HCT116 (cell line): Measurements from ENCODE around the gene TENM4. TPM values are rescaled to one million over a fixed set of nuclear protein-coding genes. Genes with fewer than 3 reads are reported as not detected.

Experiments used
- ATAC-seq: fragments of 200-7000 bp; cut with Tn5 transposase; 2 replicates; pipeline ENCODE4 v1.9.1; 2020; ENCODE audit warnings: mild to moderate bottlenecking, moderate library complexity
- BruUV-seq: library from RNA; stranded (reverse); fragments of 400-500 nt; replicated peaks from 2 replicates; lab custom pipeline; 2021; lab: Mats Ljungman, UMichigan
- CTCF ChIA-PET: fragments of 300-600 bp; sonication (Branson Sonifier 250); formaldehyde crosslinking; loops from one replicate; lab custom pipeline; 2021; ENCODE audit warnings: antibody characterized with exemption; lab: Charles Lee
- POLR2A ChIA-PET: fragments of 300-600, 350-600 bp; sonication (Branson Sonifier 250); formaldehyde crosslinking; loops from one replicate; lab custom pipeline; 2021; ENCODE audit warnings: antibody characterized with exemption; lab: Charles Lee
- RAD21 ChIA-PET, 2 experiments: fragments of 300-600 bp; sonication (Branson Sonifier 250); formaldehyde crosslinking; loops; one replicate each; lab custom pipeline; 2023; ENCODE audit warnings: low total read pairs in 2 of 2; ENCODE audit not compliant: uncharacterized antibody in 2 of 2, unreplicated experiment in 2 of 2, low non-redundant PET in 1 of 2; lab: Charles Lee
- DNase-seq: peaks from one replicate; pipeline ENCODE4 v3.0.0-alpha.2; 2010; ENCODE audit warnings: low read depth, low spot score
- H2AFZ ChIP-seq: fragments of 200-600 bp; shearing (Covaris generic), sonication (generic); 2 replicates; pipeline ENCODE4 v1.6.1; 2017; ENCODE audit warnings: low read depth, mixed run types, mixed read lengths, antibody characterized with exemption, low read length; ENCODE audit not compliant: poor library complexity, severe bottlenecking
- H3K27ac ChIP-seq: 2 replicates; pipeline ENCODE4 v1.5.1; 2012; ENCODE audit warnings: low read depth, low read length
- H3K27me3 ChIP-seq: fragments of 200-600 bp; sonication (generic); 2 replicates; pipeline ENCODE4 v1.6.1; 2016; ENCODE audit warnings: mixed run types, low read length, mixed read lengths; ENCODE audit not compliant: insufficient read depth
- H3K36me3 ChIP-seq, 2 experiments: fragments of 200-500 bp in 1 of 2; fragments of 200-600 bp in 1 of 2; sonication (Bioruptor generic) in 1 of 2; sonication (generic) in 1 of 2; 2 replicates each; pipeline versions ENCODE4 v1.5.1 to v1.6.1; 2014 to 2016; ENCODE audit warnings: low read length in 2 of 2, inconsistent platforms in 1 of 2, mixed read lengths in 1 of 2, mixed run types in 1 of 2; ENCODE audit not compliant: insufficient read depth in 2 of 2, control insufficient read depth in 1 of 2
- H3K4me1 ChIP-seq, 2 experiments: fragments of 200-600 bp in 1 of 2; sonication (generic) in 1 of 2; 2 replicates each; pipeline versions ENCODE4 v1.5.1 to v1.6.1; 2012 to 2017; ENCODE audit warnings: low read length in 2 of 2, inconsistent platforms in 1 of 2, mild to moderate bottlenecking in 1 of 2, mixed read lengths in 1 of 2, mixed run types in 1 of 2, moderate library complexity in 1 of 2; ENCODE audit not compliant: insufficient read depth in 2 of 2, control insufficient read depth in 1 of 2
- H3K4me2 ChIP-seq: fragments of 200-600 bp; sonication (generic); 2 replicates; pipeline ENCODE4 v1.6.1; 2017; ENCODE audit warnings: mixed run types, low read length, mixed read lengths
- H3K4me3 ChIP-seq, 2 experiments: fragments of 200-600 bp in 1 of 2; sonication (generic) in 1 of 2; replicated peaks in 1 of 2; 2 replicates each; pipeline ENCODE4 v1.5.1; 2011 to 2016; ENCODE audit warnings: low read length in 2 of 2, control low read depth in 1 of 2, low read depth in 1 of 2, mild to moderate bottlenecking in 1 of 2, mixed read lengths in 1 of 2, mixed run types in 1 of 2
- H3K79me2 ChIP-seq: fragments of 200-600 bp; sonication (generic); 2 replicates; pipeline ENCODE4 v1.6.1; 2017; ENCODE audit warnings: mild to moderate bottlenecking, mixed run types, low read length, moderate library complexity, mixed read lengths; ENCODE audit not compliant: insufficient read depth
- H3K9ac ChIP-seq: fragments of 200-600 bp; sonication (generic); 2 replicates; pipeline ENCODE4 v1.6.1; 2016; ENCODE audit warnings: low read length, mixed read lengths
- H3K9me2 ChIP-seq: fragments of 200-600 bp; sonication (generic), shearing (Covaris generic); 2 replicates; pipeline ENCODE4 v1.6.1; 2017; ENCODE audit warnings: mixed run types, mild to moderate bottlenecking, moderate library complexity; ENCODE audit not compliant: insufficient read depth
- H3K9me3 ChIP-seq, 2 experiments: fragments of 200-500 bp in 1 of 2; fragments of 200-600 bp in 1 of 2; sonication (Bioruptor generic) in 1 of 2; sonication (generic) in 1 of 2; 2 replicates each; pipeline ENCODE4 v1.6.1; 2014 to 2017; ENCODE audit warnings: low read length in 2 of 2, mixed read lengths in 2 of 2, inconsistent platforms in 1 of 2, low read depth in 1 of 2, mild to moderate bottlenecking in 1 of 2, mixed run types in 1 of 2, moderate library complexity in 1 of 2; ENCODE audit not compliant: control insufficient read depth in 1 of 2, insufficient read depth in 1 of 2
- H4K20me1 ChIP-seq: fragments of 200-600 bp; sonication (generic), shearing (Covaris generic); 2 replicates; pipeline ENCODE4 v1.6.1; 2017; ENCODE audit warnings: mixed run types, mild to moderate bottlenecking, moderate library complexity; ENCODE audit not compliant: insufficient read depth
- CBX3 ChIP-seq: IDR thresholded peaks from 2 replicates; pipeline ENCODE4 v1.6.1; 2012; ENCODE audit warnings: low read depth
- EGR1 ChIP-seq: IDR thresholded peaks from 2 replicates; pipeline ENCODE4 v1.6.1; 2012; ENCODE audit warnings: low read depth
- FOSL1 ChIP-seq: IDR thresholded peaks from 2 replicates; pipeline ENCODE4 v1.6.1; 2012; ENCODE audit warnings: low read depth
- JUND ChIP-seq: IDR thresholded peaks from 2 replicates; pipeline ENCODE4 v1.6.1; 2012
- POLR2AphosphoS5 ChIP-seq: IDR thresholded peaks from 2 replicates; pipeline ENCODE4 v1.6.1; 2011; ENCODE audit warnings: mild to moderate bottlenecking, low read depth, low read length, moderate library complexity
- RAD21 ChIP-seq: IDR thresholded peaks from 2 replicates; pipeline ENCODE4 v1.6.1; 2012; ENCODE audit warnings: low read depth, mild to moderate bottlenecking
- SP1 ChIP-seq: IDR thresholded peaks from 2 replicates; pipeline ENCODE4 v1.6.1; 2012; ENCODE audit warnings: low read depth
- SRF ChIP-seq: IDR thresholded peaks from 2 replicates; pipeline ENCODE4 v1.6.1; 2012; ENCODE audit warnings: low read depth
- YY1 ChIP-seq: IDR thresholded peaks from 2 replicates; pipeline ENCODE4 v1.6.1; 2011; ENCODE audit warnings: low read length, low read depth, moderate library complexity, mild to moderate bottlenecking; ENCODE audit not compliant: insufficient replicate concordance; ENCODE audit errors: extremely low read depth
- ZFX ChIP-seq: fragments of 450-650 bp; IDR thresholded peaks from 2 replicates; pipeline ENCODE4 v1.6.1; 2017
- intact Hi-C: fragments of 100-400 bp; cut with micrococcal nuclease; formaldehyde crosslinking; loops from 2 replicates; pipeline ENCODE4 v1.10.0; 2022
- total RNA-seq: library from RNA; stranded (reverse); gene quantifications from one replicate; pipeline ENCODE4 v1.2.1, GENCODE V29; 2021; ENCODE audit not compliant: unreplicated experiment
- TF ChIP-seq, protein P1 (sequence below): IDR thresholded peaks from 2 replicates; pipeline ENCODE4 v1.6.1; 2012
- TF ChIP-seq, protein P2 (sequence below): IDR thresholded peaks from 2 replicates; pipeline ENCODE4 v1.6.1; 2011; ENCODE audit warnings: mild to moderate bottlenecking, low read length, moderate library complexity; ENCODE audit not compliant: insufficient replicate concordance; ENCODE audit errors: extremely low read depth
- TF ChIP-seq, protein P3 (sequence below): IDR thresholded peaks from 2 replicates; pipeline ENCODE4 v1.6.1; 2012

The TENM4 gene
- total RNA-seq, 1 experiment from 2014 or later = 0.05 TPM

DNA sequence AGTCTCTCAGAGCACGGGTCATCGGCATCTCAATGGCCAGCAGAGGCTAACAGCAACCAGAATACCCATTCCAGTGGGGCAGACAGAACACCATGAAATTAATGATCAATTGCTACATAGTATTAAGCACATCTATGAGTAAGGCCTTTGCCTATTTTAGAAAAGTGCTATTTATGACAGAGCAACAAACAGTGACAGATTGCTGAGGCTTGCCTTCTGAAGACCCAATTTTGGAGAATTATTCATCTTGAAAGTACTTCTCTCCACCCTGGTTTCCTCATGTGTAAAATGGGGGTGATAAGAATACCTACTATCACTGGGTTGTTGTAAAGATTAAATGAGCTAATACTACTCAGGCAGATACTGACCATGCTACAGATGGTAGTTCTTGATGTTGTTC lies 232.7 kb downstream of the TENM4 start:
- no peaks in the 10 kb centered on the region for H4K20me1 ChIP-seq
- peaks cover 38% of the 10 kb centered on the region for H3K27me3 ChIP-seq
- no peaks in the 10 kb centered on the region for H3K4me1 ChIP-seq
- ChIA-PET CTCF (no interaction called here), RAD21 (no interaction called here), POLR2A (no interaction called here)
- H3K4me2 ChIP-seq = no peak overlapping the region
- H3K9me2 ChIP-seq = no peaks in the 10 kb centered on the region
- TF ChIP-seq YY1 (no peak), ZFX (no peak), RAD21 (no peak), CBX3 (no peak), FOSL1 (no peak), SRF (no peak), SP1 (no peak), EGR1 (no peak), POLR2AphosphoS5 (no peak), JUND (no peak)
- TF ChIP-seq, protein P1, sequence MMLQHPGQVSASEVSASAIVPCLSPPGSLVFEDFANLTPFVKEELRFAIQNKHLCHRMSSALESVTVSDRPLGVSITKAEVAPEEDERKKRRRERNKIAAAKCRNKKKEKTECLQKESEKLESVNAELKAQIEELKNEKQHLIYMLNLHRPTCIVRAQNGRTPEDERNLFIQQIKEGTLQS = no peak
- TF ChIP-seq, protein P2, sequence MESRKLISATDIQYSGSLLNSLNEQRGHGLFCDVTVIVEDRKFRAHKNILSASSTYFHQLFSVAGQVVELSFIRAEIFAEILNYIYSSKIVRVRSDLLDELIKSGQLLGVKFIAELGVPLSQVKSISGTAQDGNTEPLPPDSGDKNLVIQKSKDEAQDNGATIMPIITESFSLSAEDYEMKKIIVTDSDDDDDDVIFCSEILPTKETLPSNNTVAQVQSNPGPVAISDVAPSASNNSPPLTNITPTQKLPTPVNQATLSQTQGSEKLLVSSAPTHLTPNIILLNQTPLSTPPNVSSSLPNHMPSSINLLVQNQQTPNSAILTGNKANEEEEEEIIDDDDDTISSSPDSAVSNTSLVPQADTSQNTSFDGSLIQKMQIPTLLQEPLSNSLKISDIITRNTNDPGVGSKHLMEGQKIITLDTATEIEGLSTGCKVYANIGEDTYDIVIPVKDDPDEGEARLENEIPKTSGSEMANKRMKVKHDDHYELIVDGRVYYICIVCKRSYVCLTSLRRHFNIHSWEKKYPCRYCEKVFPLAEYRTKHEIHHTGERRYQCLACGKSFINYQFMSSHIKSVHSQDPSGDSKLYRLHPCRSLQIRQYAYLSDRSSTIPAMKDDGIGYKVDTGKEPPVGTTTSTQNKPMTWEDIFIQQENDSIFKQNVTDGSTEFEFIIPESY = no peak
- TF ChIP-seq, protein P3, sequence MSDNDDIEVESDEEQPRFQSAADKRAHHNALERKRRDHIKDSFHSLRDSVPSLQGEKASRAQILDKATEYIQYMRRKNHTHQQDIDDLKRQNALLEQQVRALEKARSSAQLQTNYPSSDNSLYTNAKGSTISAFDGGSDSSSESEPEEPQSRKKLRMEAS = no peak
- no peak overlapping the region for H2AFZ ChIP-seq
- DNase-seq (no peak), ATAC-seq (no peak)
- no peaks in the 10 kb centered on the region for H3K36me3 ChIP-seq
- no TSS peak for BruUV-seq
- H3K79me2 ChIP-seq = no peaks in the 10 kb centered on the region
- intact Hi-C loops = no loop called here
- H3K27ac ChIP-seq = no peak overlapping the region
- H3K9ac ChIP-seq = no peak overlapping the region
- no peaks in the 10 kb centered on the region for H3K9me3 ChIP-seq
- H3K4me3 ChIP-seq = no peak overlapping the region
